GM12873 (cell line): ENCODE data around the gene SPTBN5.

ENCODE experiments used
- CTCF ChIP-seq: IDR thresholded peaks from 2 replicates; pipeline ENCODE4 v1.5.1; 2012; ENCODE audit warnings: low read depth, mild to moderate bottlenecking, moderate library complexity, low read length, control low read depth; ENCODE audit not compliant: insufficient read depth; ENCODE audit errors: missing control alignments

The SPTBN5 gene

GRCh38 chr15:41849204-41849603 lies 44.6 kb downstream of the SPTBN5 start:
- TF ChIP-seq CTCF: no peak

- no peak for TF ChIP-seq CTCF
Observed at GRCh38 chr15:41848631-41849030, 45.2 kb downstream of the SPTBN5 start.

DNA sequence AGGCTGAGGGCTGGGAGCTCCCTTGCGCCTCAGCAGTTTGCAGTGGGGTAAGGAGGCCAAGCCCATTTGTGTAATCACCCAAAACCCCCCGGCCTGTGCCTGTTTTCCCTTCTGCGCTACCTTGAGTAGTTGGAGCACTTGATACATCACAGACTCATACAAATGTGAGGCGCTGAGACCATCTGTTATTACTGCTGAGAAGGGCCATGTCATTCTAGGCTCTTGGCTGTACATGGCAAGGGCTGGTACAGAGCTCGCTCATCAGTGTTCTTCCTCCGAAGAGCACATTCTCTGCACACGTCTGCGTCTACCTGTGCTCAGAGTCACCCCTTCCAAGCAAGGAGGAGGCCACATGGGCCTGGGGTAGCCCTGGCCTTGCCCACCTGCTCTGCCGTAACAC lies 45.9 kb downstream of the SPTBN5 start:
- no peak for TF ChIP-seq CTCF

DNA sequence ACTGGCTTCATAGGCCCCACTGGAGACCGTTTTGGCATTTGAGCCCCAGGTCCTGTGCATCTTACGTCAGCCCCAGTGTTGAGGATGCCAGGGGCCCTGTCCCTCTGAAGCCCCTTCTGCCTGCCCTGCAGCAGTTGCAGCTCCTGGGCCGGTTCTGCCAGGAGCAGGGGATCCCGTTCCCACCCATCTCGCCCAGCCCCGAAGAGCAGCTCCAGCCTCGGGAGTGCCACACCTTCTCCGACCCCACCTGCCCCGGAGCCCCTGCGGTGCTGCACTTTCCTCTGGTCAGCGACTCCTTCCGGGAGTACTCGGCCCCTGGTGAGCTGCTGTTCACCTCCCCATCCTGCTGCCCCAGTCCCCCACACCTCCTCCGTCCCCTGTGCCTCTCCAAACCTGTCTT lies 46.6 kb downstream of the SPTBN5 start:
- TF ChIP-seq CTCF: no peak

- TF ChIP-seq CTCF: no peak
Observed at GRCh38 chr15:41844814-41845213, 49.0 kb downstream of the SPTBN5 start.

DNA sequence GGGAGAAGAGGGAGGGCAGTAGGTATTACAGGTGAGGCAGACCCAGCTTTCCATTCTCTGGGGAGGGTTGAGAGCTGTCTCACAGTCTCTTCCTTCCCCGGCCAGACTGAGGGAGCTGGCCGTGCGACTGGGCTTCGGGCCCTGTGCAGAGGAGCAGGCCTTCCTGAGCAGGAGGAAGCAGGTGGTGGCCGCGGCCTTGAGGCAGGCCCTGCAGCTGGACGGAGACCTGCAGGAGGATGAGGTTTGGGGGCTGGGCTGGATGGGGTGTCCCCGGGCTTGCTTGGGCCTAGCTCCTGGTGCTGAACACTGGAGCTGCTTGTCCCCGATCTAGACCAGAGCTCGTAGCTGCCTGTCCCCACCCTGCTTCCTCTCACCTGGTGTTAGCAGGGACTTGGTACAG lies 50.3 kb downstream of the SPTBN5 start:
- no peak for TF ChIP-seq CTCF

GRCh38 chr15:41842229-41842628 lies 51.6 kb downstream of the SPTBN5 start:
- TF ChIP-seq CTCF: no peak
